ENCODE measurements around the gene PHF24. TPM values are rescaled to one million over a fixed set of nuclear protein-coding genes. Genes with fewer than 3 reads are reported as not detected.
"Not testable (repeated sequence)": the region's sequence is repeated elsewhere in the genome, so short reads cannot be mapped to it uniquely, and the experiment has no call there.

PHF24 gene
- total RNA-seq, 1 experiment from 2014 or later = 0.42 TPM

DNA sequence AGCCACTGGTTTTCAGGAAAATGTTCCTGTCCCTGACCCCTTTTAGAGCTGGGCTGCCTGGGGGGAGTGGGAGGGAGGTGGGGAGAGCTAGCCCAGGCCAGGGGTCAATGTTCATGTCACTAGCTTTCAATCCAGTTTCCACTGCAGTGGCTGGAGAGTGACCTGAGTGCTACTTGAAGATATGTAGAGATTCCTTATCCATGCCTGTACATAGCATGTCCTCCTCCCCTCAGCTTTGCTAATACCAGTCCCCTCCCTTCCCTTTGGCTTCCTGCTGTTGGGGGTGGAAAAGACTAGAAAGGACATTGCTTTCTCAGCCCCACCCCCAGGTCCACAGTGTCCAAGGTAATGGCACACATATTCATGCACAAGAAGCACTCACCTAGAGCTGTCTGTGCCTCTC, 39.3 kb downstream of the PHF24 start:
- Histone ChIP-seq H3K36me3 (replicated peaks; ENCODE audit: control insufficient read depth, insufficient read depth, low read length) (peaks cover 28% of the 10 kb centered on the region), H3K27me3 (ENCODE audit: control insufficient read depth, insufficient read depth, low read length) (no peaks in the 10 kb centered on the region), H3K4me3 (ENCODE audit: insufficient read depth, low read depth, low read length) (no peak overlapping the region)
- no peak for DNase-seq

DNA sequence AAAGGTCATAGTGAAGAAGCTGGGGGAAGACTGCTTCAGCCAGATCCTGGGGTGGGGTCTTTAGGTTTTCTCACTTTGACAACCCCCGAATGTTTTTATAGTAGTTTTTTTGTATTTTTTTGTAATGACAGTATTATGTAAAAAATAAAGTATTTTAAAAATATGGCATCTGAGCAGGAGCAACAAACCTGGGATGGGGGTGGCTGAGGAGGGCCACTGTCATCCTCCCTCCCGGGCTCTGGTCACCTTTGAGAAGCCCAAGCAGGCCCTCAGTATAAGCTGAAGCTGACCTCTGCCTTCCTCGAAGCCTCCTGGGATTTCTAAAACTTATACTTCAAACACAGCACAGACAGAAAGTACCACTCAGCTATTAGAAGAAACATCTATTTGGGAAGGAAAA, 40.2 kb downstream of the PHF24 start:
- H3K36me3 ChIP-seq (replicated peaks; ENCODE audit: control insufficient read depth, insufficient read depth, low read length) = peaks cover 28% of the 10 kb centered on the region
- H3K4me3 ChIP-seq (ENCODE audit: insufficient read depth, low read depth, low read length) = no peak overlapping the region

DNA sequence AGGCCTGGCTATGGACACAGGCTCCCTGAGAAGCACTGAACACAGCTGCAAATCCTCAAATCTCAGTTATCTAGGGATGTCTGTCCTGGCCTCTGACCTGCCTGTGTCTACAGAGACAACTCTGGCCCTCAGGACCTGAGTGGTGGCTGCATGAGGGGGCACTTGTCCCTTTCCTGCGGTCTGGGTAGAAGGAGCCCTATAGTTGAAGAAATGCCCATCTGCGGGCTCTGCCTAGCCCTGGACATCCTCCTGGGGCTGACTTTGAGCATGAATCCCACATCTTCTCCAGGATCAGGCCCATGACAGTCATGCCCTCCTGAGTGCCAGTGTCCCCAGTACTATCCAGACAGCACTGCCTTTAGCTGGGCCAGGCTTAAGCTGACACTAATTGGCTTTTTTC, 41.5 kb downstream of the PHF24 start:
- no peak for DNase-seq
- no peak overlapping the region for H3K4me3 ChIP-seq (ENCODE audit: insufficient read depth, low read depth, low read length)
- peaks cover 28% of the 10 kb centered on the region for H3K36me3 ChIP-seq (replicated peaks; ENCODE audit: control insufficient read depth, insufficient read depth, low read length)
- H3K27me3 ChIP-seq (ENCODE audit: control insufficient read depth, insufficient read depth, low read length) = no peaks in the 10 kb centered on the region

More for the DNA sequence above, 40.2 kb downstream of the PHF24 start:
- peak; percentile 1 for DNase-seq
- no peaks in the 10 kb centered on the region for H3K27me3 ChIP-seq (ENCODE audit: control insufficient read depth, insufficient read depth, low read length)

DNA sequence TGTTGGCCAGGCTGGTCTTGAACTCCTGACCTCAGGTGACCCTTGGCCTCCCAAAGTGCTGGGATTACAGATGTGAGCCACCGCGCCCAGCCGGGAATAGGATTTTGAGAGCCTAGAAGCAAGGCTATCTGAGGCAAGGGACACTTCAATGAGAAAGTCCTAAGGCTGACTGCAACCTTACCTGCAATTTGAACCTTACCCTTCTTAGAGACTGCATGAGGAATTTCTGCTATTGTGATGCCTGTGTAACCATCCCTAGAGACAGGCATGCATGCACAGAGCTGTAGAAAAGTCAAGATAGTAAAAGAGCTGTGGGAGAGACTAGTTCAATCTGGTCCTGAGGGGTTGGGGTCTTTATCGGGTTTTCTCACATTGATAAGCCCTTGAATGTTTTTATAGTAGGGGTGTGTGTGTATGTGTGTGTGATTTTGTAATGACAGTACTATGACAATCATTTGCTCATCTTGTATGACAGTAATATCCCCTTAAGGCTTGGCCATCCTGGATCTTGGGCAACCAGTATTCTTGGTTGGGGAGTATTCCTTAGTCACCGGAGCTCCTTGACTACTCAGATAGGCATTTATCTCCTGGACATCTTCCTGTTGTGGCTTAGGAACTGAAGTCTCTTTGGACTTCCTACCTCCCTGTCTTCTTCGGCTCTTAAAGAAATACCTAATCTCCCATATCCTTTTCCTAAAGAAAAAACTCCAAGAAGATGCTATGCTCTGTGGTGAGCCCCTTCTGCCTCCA, 42.6 kb downstream of the PHF24 start:
- peaks cover 18% of the 10 kb centered on the region for H3K36me3 ChIP-seq (replicated peaks; ENCODE audit: control insufficient read depth, insufficient read depth, low read length)
- H3K4me3 ChIP-seq (ENCODE audit: insufficient read depth, low read depth, low read length) = no peak overlapping the region
- H3K27me3 ChIP-seq (ENCODE audit: control insufficient read depth, insufficient read depth, low read length) = no peaks in the 10 kb centered on the region
- DNase-seq = peak; percentile 11

DNA sequence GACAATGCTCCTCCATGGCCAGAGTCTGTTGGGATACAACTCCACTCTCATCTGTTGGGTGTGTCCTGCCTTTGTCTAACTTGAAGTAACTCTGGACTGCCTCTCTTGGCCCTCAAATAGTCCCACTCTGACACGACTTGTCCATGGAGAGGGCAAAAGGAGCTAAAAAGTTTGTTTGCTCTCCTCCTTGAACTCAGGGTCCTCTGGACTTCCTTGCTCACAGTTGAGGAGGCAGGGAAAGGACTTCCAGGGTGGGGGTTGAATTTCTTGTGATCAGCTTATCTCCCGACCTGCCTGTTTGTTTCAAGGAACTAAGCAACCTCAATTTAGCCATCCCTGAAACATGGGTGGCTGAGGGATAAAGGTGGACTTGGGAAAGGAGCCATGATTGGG, 43.2 kb downstream of the PHF24 start:
- DNase-seq = no peak
- Histone ChIP-seq H3K36me3 (replicated peaks; ENCODE audit: control insufficient read depth, insufficient read depth, low read length) (peaks cover 15% of the 10 kb centered on the region), H3K27me3 (ENCODE audit: control insufficient read depth, insufficient read depth, low read length) (no peaks in the 10 kb centered on the region), H3K4me3 (ENCODE audit: insufficient read depth, low read depth, low read length) (no peak overlapping the region)

DNA sequence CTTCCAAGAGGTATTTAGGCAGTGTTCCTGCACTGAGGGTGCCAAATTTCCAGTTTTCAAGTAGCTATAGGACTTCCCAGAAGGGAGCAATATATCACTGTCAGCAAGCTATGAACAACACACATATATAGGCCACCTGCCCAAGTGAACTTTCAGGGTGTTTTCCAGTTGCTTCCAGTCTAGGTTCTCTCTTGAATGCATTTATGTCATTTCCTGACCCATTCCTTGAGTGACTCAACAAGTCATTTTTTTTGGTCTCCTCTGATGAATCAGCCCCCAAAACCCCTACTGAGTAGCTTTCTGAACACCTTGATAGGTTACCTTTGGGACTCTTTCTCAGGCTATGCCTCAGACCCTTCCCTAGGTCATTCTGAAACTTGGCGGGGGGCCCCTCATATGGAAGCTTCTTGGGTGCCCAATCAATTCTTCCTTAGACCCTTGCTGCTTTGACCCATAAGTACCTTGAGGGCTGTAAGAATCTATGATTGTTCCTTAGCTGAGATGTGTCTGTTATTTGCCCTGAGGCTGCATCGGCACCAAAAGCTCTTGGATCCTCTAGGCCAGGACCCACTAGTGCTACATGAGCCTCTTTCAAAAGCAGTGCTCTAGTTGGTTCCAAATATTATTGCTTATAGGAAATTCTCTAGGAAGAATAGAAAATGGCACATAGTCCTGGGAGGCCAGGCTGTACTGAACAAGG, 43.9 kb downstream of the PHF24 start:
- no peak for DNase-seq
- Histone ChIP-seq H3K4me3 (ENCODE audit: insufficient read depth, low read depth, low read length) (no peak overlapping the region), H3K27me3 (ENCODE audit: control insufficient read depth, insufficient read depth, low read length) (no peaks in the 10 kb centered on the region), H3K36me3 (replicated peaks; ENCODE audit: control insufficient read depth, insufficient read depth, low read length) (peaks cover 9% of the 10 kb centered on the region)

DNA sequence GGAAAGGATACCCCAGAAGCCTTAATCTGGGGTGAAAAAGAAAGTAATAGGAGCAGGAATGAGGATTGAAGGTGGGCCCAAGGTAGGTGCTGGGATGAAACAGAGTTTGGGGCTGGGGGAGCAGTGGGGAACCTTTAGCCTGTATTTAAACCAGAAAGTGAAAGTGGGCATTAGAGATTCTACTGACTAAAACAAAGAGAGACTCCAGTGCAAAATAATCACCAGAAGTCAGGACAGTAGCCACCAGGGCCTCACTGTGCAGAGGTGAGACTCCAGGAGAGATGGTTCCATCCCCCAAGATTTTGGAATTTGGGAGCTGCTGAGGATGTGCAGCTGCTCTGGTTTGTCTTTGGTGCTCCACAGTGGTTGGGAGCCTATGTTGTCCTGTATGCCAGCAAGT, 44.5 kb downstream of the PHF24 start:
- H3K36me3 ChIP-seq (replicated peaks; ENCODE audit: control insufficient read depth, insufficient read depth, low read length) = peaks cover 3% of the 10 kb centered on the region
- DNase-seq = peak; percentile 5
- H3K4me3 ChIP-seq (ENCODE audit: insufficient read depth, low read depth, low read length) = no peak overlapping the region
- no peaks in the 10 kb centered on the region for H3K27me3 ChIP-seq (ENCODE audit: control insufficient read depth, insufficient read depth, low read length)

DNA sequence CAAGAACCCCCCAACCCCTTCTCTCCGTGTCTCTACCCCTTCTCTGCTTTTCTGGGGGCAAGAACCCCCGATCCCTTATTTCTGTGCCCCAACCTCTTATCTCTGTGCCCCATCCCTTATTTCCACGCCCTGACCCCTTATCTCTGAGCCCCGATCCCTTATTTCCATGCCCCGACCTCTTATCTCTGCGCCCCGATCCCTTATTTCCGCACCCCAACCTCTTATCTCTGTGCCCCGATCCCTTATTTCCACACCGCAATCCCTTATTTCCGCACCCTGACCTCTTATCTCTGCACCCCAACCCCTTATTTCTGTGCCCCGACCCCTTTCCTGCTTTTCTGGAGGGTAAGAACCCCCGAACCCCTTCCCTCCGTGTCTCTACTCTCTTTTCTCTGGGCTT, 46.2 kb downstream of the PHF24 start:
- not testable (repeated sequence) for H3K4me3 ChIP-seq (ENCODE audit: insufficient read depth, low read depth, low read length); H3K36me3 ChIP-seq (replicated peaks; ENCODE audit: control insufficient read depth, insufficient read depth, low read length); H3K27me3 ChIP-seq (ENCODE audit: control insufficient read depth, insufficient read depth, low read length); DNase-seq

DNA sequence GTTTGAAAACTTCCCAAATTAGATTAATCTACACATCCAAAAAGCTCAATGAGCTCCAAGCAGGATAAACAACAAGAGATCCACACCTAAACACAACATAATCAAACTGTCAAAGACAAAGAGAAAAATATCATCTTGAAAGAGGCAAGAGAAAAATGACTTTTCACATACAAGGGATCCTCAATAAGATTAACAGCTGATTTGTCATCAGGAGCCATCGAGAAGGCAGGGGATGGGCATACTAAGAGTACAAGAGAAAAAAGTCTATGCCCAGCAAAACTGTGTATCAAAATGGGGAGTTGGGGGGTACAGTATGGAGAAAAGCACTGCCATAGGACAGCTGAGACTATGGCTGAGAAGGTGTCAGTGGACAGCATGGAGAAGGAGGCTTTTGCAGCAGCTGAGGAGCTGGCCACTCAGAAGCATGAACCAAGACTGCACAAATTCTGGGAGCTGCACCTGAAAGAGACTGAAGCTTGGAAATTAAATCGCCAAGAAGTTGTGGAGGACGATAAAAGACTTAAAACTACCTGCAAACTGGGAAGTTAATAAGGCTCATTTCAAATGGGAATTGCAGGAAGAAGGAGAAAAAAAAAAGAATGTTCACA, 52.4 kb downstream of the PHF24 start:
- Histone ChIP-seq H3K4me3 (ENCODE audit: insufficient read depth, low read depth, low read length) (no peak overlapping the region), H3K27me3 (ENCODE audit: control insufficient read depth, insufficient read depth, low read length) (no peaks in the 10 kb centered on the region), H3K36me3 (replicated peaks; ENCODE audit: control insufficient read depth, insufficient read depth, low read length) (no peaks in the 10 kb centered on the region)
- no peak for DNase-seq

DNA sequence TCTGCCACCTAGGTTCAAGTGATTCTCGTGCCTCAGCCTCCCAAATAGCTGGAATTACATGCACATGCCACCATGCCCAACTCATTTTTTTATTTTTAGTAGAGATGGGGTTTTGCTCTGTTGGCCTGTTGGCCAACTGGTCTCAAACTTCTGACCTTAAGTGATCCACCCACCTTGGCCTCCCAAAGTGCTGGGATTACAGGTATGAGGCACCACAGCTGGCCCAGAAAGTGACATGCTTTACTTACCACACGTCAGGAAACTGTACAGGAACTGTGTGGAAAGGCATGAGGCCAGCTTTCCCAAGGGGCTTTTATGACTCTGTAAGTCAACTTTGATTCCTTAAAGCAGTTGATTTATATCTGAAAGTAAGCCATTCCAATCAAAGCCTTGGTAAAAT, 56.4 kb downstream of the PHF24 start:
- DNase-seq = no peak
- no peaks in the 10 kb centered on the region for H3K36me3 ChIP-seq (replicated peaks; ENCODE audit: control insufficient read depth, insufficient read depth, low read length)
- H3K27me3 ChIP-seq (ENCODE audit: control insufficient read depth, insufficient read depth, low read length) = no peaks in the 10 kb centered on the region
- H3K4me3 ChIP-seq (ENCODE audit: insufficient read depth, low read depth, low read length) = no peak overlapping the region

DNA sequence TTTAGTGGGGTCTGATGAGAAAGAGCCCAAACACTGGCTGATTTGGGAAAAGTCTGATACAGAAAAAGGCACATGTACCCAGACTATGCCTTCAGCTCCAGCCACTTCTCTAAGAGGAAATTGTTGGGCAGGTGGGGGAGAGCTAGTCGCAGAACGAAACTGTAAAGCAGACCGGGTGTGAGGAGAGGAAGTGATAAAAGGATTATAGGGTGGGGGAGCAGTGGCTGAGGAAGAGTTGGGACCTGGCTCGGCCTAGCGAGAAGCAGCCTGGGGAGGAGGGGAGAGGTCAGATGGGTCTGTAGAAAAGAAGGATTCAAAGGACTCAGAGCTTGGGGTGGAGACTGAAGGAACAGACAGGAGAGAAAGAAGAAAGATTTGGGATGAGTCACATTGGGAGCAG, 65.4 kb downstream of the PHF24 start:
- not testable (repeated sequence) for H3K36me3 ChIP-seq (replicated peaks; ENCODE audit: control insufficient read depth, insufficient read depth, low read length); DNase-seq; H3K4me3 ChIP-seq (ENCODE audit: insufficient read depth, low read depth, low read length); H3K27me3 ChIP-seq (ENCODE audit: control insufficient read depth, insufficient read depth, low read length)

DNA sequence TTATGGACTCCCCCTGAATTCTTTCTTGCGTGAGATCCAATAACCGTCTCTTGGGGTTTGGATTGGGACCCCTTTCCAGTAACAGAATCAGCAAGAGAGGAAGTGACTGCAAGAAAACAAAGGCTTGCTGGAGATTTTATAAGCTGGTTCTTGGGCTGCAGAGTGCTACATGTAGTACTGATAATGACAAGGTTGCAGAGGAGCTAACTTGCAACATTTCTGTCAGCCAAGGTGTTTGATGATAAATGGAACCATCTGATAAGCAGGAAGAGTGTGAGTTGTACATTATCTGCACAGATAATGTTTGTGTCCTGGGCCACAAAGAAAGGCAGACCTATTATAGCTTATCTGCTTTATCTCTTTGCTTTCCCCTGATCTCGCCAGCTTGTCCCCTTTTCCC, 68.6 kb downstream of the PHF24 start:
- no peaks in the 10 kb centered on the region for H3K27me3 ChIP-seq (ENCODE audit: control insufficient read depth, insufficient read depth, low read length)
- H3K4me3 ChIP-seq (ENCODE audit: insufficient read depth, low read depth, low read length) = no peak overlapping the region
- no peak for DNase-seq
- H3K36me3 ChIP-seq (replicated peaks; ENCODE audit: control insufficient read depth, insufficient read depth, low read length) = no peaks in the 10 kb centered on the region

DNA sequence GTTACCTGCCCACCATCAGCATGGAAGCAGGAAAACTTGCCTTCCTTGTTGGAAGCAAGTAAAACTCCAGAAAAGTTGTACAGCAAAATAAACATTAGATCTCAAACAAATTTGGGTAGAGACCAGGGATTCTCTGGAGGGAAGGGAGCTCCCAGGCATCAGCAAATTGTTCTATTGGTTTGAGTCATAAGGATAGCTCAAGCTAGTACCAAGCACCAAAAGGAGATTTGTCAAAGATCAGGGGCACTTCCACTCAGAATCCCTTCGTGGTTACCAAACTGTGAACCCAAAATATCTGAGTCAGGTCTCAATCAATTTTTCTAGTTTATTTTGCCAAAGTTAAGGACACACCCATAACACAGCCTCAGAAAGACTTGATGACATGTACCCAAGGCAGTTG, 69.3 kb downstream of the PHF24 start:
- H3K27me3 ChIP-seq (ENCODE audit: control insufficient read depth, insufficient read depth, low read length) = no peaks in the 10 kb centered on the region
- no peak for DNase-seq
- no peak overlapping the region for H3K4me3 ChIP-seq (ENCODE audit: insufficient read depth, low read depth, low read length)
- no peaks in the 10 kb centered on the region for H3K36me3 ChIP-seq (replicated peaks; ENCODE audit: control insufficient read depth, insufficient read depth, low read length)

DNA sequence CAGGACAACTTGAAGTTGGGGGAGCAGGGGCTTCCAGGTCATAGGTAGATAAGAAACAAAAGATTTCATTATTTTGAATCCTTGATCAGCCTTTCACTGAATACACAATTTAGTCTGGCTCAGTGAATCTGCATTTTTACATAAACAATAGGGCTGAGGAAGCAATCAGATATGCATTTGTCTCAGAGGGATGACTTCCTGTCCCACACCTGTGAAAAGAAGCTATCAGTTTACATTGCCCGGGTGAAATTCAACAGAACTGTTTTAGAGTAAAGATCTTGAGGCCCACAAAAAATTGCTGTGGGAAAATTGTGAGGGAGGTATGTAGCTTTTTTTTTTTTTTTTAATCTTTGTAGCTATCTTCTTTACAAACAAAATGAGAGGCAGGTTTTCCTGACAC, 69.8 kb downstream of the PHF24 start:
- no peak overlapping the region for H3K4me3 ChIP-seq (ENCODE audit: insufficient read depth, low read depth, low read length)
- DNase-seq = no peak
- H3K36me3 ChIP-seq (replicated peaks; ENCODE audit: control insufficient read depth, insufficient read depth, low read length) = no peaks in the 10 kb centered on the region
- no peaks in the 10 kb centered on the region for H3K27me3 ChIP-seq (ENCODE audit: control insufficient read depth, insufficient read depth, low read length)

DNA sequence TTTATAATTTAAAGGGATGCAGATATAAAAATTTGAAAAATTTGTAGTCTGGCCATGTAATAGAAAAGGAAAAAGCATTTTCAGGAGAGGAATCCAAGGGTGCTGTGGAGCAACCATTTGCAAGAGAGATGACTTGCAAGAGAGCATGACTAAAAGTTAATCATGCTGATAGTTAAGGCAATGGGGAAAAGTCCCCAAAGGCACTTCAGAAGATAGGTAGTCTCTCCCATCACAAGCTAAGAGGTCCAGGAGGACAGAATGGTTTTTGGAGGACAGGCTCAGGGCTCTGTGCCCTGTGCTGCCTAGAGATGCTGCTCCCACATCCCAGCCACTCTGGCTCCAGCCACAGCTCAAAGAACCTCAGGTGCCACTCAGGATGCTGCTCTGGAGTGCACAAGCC, 70.3 kb downstream of the PHF24 start:
- Histone ChIP-seq H3K4me3 (ENCODE audit: insufficient read depth, low read depth, low read length) (no peak overlapping the region), H3K36me3 (replicated peaks; ENCODE audit: control insufficient read depth, insufficient read depth, low read length) (no peaks in the 10 kb centered on the region), H3K27me3 (ENCODE audit: control insufficient read depth, insufficient read depth, low read length) (no peaks in the 10 kb centered on the region)
- no peak for DNase-seq

Measured in H7 (cell line).